ENCODE data around the gene PDZRN4.

The PDZRN4 gene

DNA sequence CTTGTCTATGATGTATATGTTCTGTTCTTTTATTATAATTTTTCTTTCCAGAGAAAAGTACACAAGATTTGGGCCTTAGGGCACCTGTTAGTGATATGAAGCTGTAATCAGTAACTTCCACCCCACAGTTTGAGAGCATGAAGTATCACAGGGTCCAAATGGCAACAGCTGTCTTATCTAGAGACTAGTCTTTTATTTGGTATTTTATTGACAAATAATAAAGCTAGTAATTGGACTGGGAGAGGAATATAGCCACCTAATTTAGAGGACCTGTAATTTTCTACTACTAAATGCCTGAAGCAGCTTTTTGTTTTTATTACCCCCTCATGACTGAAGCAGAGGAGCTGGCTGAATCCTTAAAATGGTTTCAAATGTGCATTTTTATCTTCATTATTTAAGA is 174.8 kb downstream of the PDZRN4 start:
- no peak for DNase-seq (ENCODE audit: low spot score)

DNA sequence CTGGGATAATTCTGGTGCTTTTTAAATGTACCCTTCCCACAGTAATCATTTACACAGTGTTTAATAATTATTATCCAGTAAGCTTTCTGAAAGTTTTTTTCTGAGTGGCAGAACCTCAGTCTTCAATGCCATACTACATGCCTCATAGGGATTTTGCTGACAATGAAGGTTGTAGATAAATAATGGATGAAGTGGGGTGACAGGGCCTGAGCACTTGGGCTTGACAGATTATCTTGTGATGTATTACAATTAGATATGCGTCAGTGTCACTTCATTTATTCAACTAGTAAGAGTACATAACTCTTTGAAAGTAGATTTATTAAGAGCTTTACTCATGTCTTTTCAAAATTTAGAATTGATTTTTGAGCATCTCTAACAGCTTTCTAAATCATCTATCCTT is 176.1 kb downstream of the PDZRN4 start:
- no peak for DNase-seq (ENCODE audit: low spot score)

GRCh38 chr12:41365653-41366171 is 177.6 kb downstream of the PDZRN4 start:
- no peak for DNase-seq (ENCODE audit: low spot score)

DNA sequence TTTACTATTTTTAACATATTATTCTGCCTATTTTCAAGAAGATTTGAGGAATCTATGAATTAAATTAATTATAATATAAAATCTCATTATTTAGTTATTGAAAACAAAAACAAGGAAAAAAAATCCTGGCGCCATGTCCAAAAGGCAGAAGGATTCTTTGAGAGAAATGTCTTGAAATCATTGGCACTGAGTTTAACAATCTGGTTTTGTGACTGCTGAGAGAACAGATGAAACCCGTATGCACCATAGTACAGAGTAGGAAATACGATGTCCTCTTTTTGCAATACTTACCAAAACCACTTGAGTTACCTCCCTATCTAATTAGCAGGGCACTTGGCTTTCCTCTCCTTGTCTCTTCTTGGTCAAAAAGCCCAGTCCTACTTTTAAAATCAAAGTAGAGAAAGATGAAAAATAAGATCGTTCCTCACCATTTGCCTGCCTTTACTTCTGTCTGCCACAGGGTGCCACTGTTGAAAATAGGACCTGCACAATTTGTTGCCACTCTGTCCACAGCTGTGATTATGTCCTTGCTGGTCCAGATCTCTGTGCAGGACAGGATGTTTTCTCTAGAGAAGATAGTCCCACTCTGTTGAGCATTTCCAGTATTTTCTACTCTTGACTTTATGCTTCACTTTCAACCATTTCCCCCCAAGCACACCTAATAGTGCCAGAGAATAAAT is 179.7 kb downstream of the PDZRN4 start:
- DNase-seq (ENCODE audit: low spot score), result no peak

DNA sequence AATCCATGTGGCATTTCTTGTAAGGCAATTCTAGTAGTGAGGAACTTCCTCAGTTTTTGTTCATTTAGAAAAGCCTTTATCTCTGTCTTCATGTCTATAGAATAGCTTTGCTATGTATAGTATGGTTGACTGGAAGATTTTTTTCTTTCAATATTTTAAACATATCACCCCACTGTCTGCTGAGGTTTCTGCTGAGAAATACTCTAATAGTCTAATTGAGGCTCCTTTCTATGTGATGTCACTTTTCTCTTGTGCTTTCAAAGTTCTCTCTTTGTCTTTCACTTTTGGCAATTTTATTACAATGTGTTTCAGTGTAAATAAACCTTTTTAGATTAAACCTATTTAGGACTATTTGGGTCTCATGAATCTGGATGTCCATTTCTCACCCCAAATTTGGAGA is 192.8 kb downstream of the PDZRN4 start:
- no peak for DNase-seq (ENCODE audit: low spot score)

GRCh38 chr12:41402801-41403200 is 214.7 kb downstream of the PDZRN4 start:
- DNase-seq (ENCODE audit: low spot score), result no peak

GRCh38 chr12:41407232-41407799 is 219.2 kb downstream of the PDZRN4 start:
- no peak for DNase-seq (ENCODE audit: low spot score)

DNA sequence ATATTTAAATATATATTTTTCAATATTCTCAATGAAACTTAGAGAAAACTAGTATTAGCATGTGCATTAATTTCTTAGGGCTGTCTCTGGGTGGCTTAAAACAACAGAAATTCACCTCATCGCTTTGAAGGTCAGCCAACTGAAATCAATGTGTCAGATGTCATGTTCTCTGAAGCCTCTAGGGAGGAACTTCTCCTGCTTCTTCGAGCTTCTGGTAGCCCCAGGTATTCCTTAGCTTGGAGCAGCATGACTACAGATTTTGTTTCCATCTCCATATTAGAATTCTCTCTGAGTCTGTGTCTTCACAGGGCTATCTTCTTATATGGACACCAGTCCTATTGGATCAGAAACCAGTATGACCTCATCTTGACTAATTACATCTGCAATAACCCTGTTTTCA is 221.5 kb downstream of the PDZRN4 start:
- DNase-seq (ENCODE audit: low spot score), result no peak

GRCh38 chr12:41418586-41418985 is 230.5 kb downstream of the PDZRN4 start:
- DNase-seq (ENCODE audit: low spot score), result no peak

DNA sequence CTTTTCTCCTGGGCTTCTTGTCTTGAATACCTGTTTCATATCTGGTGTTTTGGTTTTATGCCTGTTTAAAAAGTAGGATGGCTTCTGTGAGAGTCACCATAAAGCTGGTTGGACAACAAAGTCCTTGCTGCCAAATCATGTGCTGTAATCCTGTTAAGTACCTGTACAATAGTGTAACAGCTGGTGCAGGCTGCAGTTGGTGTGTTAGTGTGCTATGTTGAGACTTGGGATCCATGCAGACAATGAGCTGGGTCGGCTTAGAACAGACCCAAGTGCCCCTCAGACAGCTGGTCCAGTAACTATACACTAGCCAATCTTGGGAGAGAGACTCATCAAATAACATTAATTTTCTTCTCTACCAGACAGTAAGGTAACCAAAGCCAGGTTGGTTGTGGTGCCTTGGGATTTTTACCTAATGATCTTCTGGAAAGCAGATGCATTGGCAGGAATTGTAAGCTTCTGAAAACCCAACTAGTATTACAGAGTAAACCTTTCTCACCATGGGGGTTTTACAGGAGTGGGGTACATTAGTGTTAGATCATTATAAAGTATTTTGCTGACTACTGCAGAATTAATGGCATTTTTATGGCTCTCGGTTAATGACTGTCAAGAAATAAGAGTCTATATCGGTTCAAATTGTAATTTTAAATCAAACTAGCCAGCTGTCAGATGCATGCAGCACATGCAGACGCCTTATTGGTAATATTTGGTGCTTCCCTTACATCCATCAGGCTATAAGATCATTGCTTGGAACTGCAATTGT is 231.2 kb downstream of the PDZRN4 start:
- DNase-seq (ENCODE audit: low spot score), result no peak

- no peak for DNase-seq (ENCODE audit: low spot score)
Measured at GRCh38 chr12:41424651-41425050, 236.5 kb downstream of the PDZRN4 start.

DNA sequence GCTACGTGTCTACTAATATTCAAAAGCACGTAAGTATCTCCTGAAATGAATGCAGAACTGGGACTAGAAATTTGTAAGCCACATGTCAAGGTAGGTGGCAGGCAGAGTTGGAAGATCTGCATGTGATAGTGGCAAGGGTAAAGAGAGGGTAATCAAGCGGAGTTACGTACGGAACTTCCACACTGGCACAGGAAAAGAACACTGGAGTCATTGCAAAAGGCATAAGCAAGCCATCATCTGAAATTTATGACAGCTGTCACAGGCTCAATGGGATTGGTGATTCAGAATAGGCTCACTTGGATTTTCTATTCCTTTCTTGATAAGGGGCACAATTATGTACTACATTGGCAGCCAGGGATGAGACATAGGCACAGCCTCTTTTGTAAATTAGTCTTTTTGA is 245.3 kb downstream of the PDZRN4 start:
- no peak for DNase-seq (ENCODE audit: low spot score)

DNA sequence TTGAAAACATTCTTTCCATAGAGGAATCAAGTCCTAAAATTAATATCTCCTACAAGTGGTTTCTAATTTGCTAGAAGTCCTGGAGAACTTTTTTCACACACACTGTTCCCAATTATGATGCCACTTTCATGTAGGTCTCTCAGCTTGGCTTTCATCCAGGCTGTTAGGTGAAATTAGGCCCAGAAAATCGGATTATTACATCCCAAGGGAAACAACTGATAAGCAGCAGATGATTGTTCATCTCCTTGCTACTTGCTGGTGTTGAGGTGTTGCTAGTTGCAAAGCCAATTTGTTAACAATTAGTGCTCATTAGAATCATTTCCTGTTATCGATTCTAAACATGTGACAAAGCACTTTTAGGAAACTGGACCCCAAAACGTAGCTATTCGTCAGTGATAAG is 248.0 kb downstream of the PDZRN4 start:
- no peak for DNase-seq (ENCODE audit: low spot score)

DNA sequence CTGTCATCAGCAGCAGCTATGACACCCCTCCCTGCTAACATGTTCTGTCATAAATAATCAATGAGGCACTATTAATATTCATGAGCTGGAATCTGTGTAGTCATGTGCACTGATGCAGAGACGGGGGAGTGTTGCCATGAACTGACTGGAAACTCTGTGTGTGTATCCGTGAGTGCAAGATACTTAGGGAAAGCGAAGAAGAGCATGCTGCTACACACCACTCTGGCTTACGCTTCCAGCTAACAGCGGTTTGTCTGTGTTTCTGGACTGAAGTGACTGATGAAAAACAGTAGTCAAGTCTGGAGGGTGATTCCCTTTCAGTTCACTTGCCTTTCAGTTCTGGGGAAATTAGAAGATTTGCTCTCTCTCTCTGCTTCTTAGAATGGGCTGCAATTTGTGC is 249.4 kb downstream of the PDZRN4 start:
- DNase-seq (ENCODE audit: low spot score), result no peak

DNA sequence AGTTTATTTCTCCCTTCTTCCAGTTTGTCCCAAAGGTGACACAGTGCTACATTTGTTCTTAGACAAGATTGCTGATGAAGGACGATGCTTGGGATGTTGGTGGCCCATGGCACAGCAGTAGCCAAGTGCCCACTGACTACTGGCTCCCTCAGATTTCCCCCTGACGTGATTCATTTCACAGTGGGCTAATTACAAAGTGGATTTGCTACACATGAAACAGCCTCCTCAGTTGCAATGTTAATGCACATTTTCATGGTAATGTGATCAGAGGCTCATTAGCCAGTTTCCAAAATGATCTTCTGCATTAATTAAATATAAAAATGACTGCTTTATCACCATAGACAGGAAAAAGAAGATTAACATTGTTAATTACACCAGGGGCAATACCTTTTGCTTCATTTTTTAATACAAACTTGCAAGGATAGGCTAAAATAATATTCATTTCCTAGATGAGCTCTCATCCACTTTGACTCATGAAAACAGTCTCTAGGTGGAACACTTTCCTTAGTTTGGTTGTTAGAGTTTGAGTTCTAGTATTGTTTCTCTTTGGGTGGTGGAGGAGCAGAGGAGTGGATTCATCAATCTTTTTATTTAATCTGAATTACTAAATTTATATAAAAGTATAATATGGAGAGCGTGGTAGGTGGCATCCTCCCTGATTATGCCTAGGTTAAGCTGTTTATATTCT is 250.9 kb downstream of the PDZRN4 start:
- DNase-seq (ENCODE audit: low spot score), result no peak

- no peak for DNase-seq (ENCODE audit: low spot score)
Measured at GRCh38 chr12:41439801-41440200, 251.7 kb downstream of the PDZRN4 start.

- no peak for DNase-seq (ENCODE audit: low spot score)
Measured at GRCh38 chr12:41441180-41441579, 253.1 kb downstream of the PDZRN4 start.

- DNase-seq (ENCODE audit: low spot score), result no peak
Measured at GRCh38 chr12:41442896-41443295, 254.8 kb downstream of the PDZRN4 start.

DNA sequence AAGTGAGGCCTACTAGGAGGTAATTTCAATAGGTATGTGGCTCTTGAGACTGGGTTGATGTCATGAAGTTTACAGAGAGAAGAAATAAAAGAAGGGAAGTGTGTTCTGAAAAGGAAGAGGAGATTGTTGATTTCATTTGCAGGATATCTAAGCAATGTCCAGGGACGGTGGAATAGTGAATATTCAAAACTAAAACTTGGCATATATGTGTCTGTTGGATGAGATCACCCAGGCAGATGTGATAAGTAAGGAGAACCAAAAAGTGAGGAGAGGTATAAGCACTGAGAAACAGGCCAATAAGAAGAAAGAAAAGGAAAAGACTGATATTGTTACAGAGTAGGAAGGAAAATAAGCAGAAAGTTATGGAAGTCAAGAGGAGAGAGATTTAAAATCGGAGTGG is 255.6 kb downstream of the PDZRN4 start:
- DNase-seq (ENCODE audit: low spot score), result no peak

DNA sequence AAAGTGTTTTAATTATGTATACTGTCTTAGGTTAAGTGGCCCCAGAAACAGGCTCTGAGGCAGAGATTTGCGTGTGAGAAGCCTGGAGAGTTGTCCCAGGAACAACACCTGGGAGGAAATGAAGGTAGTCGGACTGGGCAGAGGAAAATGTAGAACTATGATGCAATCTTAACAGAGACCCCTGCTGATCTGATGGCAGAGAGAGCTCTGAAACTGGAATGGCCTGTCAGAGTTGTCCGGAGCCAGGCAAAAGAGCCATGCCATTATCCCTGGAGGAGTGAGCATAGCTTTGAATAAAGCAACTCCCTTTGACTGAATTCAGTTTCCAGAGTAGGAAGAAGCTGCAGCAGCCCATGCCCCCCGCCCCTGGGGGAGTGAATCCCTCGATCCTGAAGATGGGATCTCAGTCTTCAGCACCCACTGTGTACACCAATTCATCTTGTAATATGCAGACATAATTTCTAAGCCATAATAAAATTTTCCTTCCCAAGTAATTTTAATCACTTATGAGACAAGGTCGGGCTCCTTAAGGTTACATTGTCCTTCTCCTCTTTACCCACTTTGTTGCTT is 264.8 kb downstream of the PDZRN4 start:
- no peak for DNase-seq (ENCODE audit: low spot score)

DNA sequence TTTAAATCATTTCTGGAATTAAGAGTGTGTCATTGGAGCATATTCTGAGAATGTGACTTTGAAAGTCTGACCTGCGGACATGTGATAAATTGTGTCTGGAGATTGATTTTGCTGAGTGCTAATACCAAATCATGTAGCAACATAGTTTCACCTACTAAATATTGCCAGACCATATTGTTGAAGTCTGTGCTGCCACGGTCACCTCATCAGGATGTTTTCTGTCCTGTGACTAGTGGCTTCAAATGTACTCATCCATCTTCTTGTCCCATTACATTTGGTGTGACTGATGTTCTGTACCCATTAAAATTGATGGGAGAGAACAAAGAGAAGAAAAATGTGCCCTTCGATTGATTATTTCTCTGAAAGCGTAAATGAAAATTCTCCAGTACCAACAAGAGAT is 265.3 kb downstream of the PDZRN4 start:
- no peak for DNase-seq (ENCODE audit: low spot score)
